ENCODE data around the gene VGLL2. TPM values are rescaled to one million over a fixed set of nuclear protein-coding genes. Genes with fewer than 3 reads are reported as not detected.

The VGLL2 gene
- total RNA-seq, 1 experiment from 2014 or later, result not detected

DNA sequence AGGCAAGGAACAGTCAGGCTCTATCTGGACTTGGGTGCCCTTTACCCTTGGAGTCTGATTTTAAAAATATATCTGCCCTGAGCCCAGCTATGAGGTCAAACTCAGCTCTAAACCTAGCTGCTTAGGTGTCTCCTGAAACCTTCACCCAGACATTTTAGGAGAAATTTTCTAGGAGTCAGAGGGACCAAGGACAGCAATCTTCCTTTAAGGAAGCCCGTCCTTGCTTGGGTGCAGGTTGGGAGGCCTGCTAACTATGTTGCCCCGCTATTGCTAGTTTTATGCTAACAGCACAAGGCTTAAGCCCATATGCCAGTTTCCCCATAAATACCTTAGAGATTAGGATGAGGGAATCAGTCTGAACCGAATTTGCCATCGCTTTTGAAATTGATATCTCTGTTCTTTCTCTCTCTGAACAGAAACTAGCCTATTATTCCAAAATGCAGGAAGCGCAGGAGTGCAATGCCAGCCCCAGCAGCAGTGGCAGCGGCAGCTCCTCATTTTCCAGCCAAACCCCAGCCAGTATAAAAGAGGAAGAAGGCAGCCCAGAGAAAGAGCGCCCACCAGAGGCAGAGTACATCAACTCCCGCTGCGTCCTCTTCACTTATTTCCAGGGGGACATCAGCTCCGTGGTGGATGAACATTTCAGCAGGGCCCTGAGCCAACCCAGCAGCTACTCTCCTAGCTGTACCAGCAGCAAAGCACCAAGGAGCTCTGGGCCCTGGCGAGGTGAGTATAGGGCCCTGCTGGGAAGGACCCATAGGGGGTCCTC is 2.6 kb downstream of the VGLL2 start:
- in situ Hi-C loops (cut with HindIII; ENCODE audit: low sequenced_read_pairs), result no loop called here
- no peak for DNase-seq (ENCODE audit: low spot score)

DNA sequence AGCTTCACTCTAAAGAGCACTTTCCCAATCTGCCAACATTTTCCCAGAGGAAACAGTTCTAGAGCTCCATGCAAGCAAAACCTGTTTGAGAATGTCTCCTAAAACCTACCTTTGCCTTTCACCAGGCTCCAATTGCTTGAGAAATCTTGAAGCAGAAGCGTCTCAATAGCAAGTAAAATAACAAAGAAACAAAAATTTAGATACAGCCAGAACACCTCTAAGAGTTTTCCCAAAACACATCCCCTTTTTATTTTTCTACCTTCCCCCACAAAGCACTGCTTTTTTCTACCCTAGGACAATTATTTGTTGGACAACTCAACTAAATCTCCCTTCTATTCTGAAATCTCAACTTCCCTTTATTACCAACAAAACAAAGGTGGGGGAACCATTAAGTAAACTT is 3.6 kb downstream of the VGLL2 start:
- DNase-seq (ENCODE audit: low spot score), result no peak
- in situ Hi-C loops (cut with HindIII; ENCODE audit: low sequenced_read_pairs), result no loop called here

DNA sequence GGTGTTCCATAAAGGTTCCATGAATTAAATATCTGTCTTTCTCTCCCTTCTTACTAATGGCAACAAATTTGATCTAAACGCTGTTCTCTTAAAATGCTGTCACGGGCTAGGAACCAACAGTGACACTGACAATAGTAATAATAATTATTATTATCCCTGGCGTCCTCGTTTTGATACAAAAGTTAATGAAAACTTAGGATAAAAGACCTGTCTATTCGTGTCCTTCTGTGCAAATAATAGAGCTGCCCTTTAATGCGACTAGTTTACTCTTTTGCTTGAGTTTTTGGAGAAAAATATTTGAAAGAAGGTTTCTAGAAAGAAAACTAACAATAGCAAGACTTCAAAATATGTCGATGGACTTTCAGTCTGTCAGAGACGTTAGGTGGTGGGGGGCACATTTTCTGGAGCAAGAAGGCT is 4.3 kb downstream of the VGLL2 start:
- in situ Hi-C loops (cut with HindIII; ENCODE audit: low sequenced_read_pairs), result no loop called here
- no peak for DNase-seq (ENCODE audit: low spot score)

DNA sequence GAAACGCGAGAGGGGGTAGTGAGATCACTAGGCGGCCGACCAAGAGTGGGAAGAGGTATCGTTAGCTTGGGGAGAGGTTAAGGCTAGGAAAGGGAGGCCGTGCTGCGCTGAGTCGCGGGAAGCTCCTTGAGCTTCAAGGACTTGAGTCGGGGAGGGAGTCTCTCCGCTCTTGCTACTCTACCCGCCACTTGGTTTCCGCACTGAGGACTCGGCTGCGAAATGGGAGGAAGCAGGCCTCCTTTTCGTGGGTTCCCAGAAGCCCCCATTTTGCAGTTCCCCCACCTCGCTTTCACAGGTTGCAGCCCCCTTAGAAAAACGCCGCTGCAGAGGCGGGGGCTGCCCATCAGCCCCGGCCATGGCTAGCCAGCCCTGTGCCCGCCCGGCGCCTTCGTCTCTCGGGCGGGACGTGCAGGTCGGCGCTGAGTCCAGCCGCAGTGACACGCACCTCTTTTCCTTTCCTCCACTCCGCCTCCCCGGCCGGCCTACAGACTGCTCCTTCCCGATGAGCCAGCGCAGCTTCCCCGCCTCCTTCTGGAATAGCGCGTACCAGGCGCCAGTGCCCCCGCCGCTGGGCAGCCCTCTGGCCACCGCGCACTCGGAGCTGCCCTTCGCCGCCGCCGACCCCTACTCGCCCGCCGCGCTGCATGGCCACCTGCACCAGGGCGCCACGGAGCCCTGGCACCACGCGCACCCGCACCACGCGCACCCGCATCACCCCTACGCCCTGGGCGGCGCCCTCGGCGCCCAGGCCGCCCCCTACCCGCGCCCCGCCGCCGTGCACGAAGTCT is 4.9 kb downstream of the VGLL2 start:
- in situ Hi-C loops (cut with HindIII; ENCODE audit: low sequenced_read_pairs), result no loop called here
- DNase-seq (ENCODE audit: low spot score), result no peak

DNA sequence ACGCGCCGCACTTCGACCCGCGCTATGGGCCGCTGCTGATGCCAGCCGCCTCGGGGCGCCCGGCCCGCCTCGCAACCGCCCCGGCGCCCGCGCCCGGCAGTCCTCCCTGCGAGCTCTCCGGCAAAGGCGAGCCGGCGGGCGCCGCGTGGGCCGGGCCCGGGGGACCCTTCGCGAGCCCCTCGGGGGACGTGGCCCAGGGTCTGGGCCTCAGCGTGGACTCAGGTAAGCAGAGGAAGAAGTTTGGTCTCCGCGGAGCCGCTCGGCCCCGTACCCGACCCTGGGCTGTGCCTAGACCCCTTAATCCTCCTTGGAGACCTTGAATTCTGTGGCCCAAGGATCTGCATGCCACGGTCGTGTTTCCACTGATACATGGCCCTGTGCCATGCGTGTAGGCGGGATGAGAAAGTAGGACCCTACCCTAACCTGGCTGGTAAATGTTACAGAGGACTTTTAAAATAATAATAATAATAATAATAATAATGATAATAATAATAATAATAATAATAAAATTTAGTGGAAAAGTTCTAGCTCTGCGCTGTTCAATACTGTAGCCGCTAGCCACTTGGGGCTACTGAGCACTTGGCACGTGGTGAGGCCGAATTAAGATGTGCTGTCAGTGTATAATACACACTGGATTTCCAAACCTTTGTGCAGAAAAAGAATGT is 5.6 kb downstream of the VGLL2 start:
- in situ Hi-C loops (cut with HindIII; ENCODE audit: low sequenced_read_pairs), result no loop called here
- no peak for DNase-seq (ENCODE audit: low spot score)

DNA sequence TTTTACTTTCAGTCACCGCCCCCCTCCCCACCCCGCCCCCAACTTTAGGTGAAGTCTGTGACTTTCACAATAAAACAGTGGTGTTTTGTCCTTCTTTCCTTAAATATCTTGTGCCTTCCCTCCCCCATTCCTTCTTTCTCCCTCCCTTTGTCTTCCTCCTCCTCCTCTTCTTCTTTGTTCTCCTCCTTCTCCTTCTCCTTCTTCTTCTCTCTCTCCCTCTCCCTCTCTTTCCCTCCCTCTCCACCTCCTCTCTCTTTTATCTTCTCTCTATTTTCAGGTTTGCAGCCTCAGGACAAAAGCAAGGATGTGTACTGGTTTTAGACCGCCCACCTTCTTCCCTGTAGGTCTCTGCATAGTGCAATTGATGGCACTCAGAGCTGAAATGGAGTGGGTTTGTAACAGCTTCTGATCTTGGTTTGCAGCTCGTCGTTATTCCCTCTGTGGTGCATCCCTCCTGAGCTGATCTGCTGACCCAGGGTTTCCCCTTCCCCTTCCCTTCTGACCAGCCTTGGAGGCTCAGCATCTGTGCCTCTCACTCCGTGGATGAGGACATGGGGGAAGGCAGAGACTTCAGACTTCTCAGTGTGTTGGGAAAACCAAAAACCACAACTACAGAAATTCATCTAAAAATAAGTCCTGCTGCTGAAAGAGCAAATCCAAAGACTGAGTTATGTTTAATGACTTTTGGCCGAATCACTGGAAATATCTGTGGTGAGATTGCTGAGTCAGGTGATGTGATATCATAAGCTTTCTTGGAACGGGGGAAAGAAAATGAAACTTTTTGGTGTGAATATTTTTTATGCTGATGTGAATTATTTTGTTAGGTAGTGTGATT is 6.9 kb downstream of the VGLL2 start:
- DNase-seq (ENCODE audit: low spot score), result no peak
- in situ Hi-C loops (cut with HindIII; ENCODE audit: low sequenced_read_pairs), result no loop called here

DNA sequence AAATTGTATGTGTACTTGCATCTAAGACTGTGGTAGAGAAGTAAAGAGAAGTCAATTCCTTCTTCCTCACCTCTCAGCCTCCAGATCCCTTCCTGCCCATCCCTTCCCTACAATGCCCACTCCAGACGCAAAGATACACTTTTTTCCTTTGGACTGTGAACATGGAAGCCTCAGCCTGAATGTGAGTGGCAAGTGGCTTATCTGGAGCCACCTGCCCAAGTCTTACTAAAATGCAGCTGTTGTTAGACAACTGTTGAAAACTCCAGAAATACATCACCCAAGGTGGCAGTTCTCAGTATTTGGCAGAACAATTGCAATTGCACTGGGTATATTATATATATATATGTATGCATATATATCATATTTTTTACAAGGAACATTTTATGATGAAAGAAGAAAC is 7.5 kb downstream of the VGLL2 start:
- DNase-seq (ENCODE audit: low spot score), result no peak
- in situ Hi-C loops (cut with HindIII; ENCODE audit: low sequenced_read_pairs), result no loop called here

DNA sequence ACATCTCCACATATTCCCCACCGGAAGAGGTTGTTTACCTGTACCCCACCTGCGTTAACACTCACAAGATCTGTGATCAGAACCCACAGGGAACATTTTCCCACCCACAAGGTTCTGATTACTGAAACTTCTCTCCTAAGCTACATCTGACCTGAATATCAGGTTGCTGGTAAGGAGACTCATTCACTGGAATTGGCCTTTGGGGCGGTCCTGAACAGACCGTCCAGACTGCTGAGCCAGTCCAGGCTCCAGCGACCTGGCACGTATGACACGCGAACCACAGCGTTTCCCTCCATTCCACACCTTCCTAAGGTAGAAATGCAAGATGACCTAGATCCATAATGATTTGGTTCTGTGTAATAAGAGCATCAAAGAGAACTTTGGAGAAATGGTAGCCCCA is 9.8 kb downstream of the VGLL2 start:
- DNase-seq (ENCODE audit: low spot score), result no peak
- in situ Hi-C loops (cut with HindIII; ENCODE audit: low sequenced_read_pairs), result no loop called here

DNA sequence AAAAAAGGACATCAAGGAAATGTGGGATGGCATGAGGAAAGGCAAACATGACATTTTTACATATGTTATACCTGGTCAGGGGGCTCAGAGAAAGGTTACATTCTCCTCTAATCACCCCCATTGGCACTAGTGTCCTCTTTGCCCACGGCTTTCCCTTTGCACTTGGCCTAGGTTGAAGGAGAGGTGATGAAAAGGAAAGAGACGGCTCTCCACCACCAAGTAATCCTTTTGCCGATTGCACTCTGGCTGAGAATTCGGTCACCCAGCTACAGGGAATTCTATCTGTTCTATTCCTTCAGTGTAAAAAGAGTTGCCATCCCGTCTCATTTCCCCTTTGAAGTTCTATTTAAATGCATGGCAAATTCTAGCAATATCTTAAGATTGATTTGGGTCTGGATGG is 10.4 kb downstream of the VGLL2 start:
- in situ Hi-C loops (cut with HindIII; ENCODE audit: low sequenced_read_pairs), result no loop called here
- DNase-seq (ENCODE audit: low spot score), result no peak

DNA sequence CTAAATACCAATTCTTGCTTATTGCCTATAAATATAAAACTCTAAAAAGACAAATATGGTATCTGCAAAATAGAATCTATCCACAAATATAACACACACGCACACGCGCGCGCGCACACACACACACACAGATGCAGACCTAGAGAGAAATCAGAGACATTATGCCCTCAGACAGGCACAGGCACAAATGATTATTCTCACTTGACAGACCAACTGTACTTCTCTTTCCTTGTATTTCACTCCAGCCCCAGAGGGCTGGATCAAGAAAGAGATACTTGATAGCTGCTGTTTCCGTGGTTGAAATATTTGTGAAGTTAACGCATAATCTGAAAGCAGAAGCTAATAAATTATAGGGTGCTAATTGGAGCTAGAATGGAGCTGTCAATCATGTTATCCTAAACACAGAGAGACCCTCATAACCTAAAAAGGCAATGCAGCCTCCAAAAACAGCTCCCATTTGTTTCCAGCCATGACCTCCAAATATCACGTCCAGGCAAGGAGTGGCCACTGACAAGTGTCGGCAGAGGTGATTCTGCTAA is 11.5 kb downstream of the VGLL2 start:
- DNase-seq (ENCODE audit: low spot score), result no peak
- in situ Hi-C loops (cut with HindIII; ENCODE audit: low sequenced_read_pairs), result no loop called here

DNA sequence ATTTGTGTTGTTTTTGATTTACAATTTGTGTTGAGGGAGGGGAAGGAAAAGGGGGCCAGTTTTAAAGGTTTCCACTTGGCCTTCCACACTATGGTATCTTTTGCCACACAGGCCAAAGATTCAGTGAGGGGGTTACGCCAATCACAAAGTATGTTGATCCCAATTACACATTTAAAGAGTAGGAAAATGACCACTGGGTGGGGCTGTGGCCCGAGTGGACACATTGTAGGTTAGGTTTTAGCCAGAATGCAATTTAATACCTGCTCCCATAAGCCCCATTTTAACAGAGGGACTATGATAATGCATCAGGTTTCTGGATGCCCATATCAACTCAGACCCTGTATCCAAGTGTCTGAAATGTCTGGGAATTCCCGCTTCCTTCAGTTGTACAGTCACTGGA is 15.6 kb downstream of the VGLL2 start:
- DNase-seq (ENCODE audit: low spot score), result no peak
- in situ Hi-C loops (cut with HindIII; ENCODE audit: low sequenced_read_pairs), result no loop called here

DNA sequence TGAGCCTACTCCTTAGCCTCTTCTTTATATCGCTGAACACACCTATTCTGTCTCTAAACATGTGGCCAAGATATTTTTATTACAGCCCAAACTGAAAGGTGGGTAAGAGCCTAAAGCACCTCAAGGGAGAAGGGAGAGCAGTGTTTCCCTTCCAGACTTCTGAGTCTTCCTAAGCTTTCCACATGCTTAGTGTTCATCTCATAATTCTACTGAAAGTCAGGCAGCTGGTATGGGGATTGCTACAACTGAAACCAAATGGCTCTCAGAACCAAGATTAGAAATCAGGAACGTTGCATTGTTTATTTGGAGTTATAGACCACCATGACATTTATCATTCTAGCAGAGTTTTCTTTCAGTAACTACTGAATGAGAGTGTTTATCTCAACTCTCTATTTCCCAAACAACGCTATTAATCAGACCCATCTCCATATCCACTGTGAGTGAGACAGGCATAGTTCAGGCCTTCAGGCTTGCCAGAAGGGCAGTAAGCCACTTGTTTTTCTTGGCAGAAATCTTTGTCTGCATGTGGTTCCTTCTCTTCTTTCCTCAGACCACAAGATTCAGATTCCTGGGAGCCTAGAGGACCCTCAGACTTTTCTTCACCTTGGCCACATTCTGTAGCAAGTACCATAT is 22.8 kb downstream of the VGLL2 start:
- in situ Hi-C loops (cut with HindIII; ENCODE audit: low sequenced_read_pairs), result no loop called here
- no peak for DNase-seq (ENCODE audit: low spot score)

DNA sequence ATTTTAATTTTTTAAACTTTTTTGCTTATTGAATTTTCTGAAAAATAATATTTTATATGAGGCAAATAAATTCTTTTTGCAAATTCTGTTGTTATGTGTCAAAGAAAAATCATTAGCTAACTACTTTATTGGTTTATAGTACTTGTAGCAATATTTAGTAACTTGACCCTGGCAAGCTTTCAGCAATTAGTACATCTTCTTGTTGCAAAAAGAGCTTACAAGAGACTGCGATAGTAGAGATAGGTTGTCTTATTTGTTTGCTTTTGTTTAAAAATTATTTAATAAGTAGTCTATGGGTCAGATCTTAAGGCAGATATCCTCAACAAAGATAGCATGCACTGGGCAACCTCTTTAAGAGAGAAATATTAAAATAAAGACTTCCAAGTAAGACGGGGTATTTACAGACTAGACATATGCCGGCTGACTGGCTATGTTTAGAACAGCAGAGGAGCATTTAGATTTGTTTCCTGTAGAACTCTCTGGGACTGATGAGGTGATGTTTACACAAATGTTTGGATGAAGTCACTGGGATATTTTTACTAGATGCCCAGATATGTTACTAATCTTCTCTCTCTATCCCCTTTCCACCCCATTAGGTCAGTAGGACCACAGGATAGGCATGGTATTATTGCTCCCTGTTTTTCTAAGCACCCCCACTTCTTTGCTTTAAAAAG is 25.0 kb downstream of the VGLL2 start:
- in situ Hi-C loops (cut with HindIII; ENCODE audit: low sequenced_read_pairs), result no loop called here
- no peak for DNase-seq (ENCODE audit: low spot score)

DNA sequence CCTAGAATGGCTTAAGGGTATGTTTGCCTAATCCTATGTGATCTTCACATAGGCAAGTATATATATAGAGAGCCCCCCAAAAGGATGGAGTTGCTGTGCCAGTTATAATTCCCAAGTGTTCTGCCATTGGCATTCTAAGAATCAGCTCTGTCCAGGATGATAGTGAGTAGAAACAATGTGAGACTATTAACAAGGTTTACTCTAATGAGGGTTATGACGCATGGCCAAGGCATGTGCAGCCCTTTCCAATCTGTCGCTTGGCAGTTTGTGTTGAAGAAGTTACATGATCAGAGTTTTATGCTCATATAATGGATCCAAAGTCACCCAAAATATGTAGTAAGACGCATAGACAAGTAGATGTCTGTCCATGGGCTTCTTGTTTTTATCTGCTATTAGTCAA is 33.6 kb downstream of the VGLL2 start:
- DNase-seq (ENCODE audit: low spot score), result no peak
- in situ Hi-C loops (cut with HindIII; ENCODE audit: low sequenced_read_pairs), result no loop called here

DNA sequence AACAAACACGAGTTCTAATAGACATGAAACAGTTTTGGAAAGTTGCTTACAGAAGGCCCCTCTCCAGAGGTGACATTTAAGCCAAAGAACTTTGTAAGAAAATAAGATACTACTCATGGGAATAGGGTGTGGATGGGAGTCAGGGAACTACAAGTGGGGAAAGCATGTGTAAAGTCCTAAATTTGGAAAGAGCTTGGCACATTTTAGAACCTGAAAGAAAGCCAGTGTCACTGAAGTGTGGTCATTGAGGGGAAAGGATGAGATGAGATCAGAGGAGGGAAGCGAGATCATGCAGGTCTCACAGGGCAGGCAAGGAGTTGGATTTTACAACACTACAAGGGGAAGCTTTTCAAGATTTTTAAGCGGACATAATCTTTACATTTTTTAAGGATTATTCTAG is 38.0 kb downstream of the VGLL2 start:
- in situ Hi-C loops (cut with HindIII; ENCODE audit: low sequenced_read_pairs), result no loop called here
- no peak for DNase-seq (ENCODE audit: low spot score)

DNA sequence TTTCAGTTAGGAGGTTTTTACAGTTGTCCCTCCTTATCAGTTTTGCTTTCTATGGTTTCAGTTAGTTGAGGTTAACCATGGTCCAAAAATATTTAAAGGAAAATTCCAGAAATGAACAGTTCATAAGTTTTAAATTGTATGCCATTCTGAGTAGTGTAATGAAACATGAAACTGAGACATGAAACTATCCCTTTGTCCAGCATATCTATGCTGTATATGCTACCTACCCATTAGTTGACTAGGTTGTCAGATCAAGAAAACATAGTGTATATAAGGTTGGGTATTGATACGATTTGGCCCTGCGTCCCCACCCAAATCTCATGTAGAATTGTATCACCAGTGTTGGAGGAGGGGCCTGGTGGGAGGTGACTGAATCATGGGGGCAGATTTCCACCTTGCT is 39.1 kb downstream of the VGLL2 start:
- no peak for DNase-seq (ENCODE audit: low spot score)
- in situ Hi-C loops (cut with HindIII; ENCODE audit: low sequenced_read_pairs), result no loop called here

DNA sequence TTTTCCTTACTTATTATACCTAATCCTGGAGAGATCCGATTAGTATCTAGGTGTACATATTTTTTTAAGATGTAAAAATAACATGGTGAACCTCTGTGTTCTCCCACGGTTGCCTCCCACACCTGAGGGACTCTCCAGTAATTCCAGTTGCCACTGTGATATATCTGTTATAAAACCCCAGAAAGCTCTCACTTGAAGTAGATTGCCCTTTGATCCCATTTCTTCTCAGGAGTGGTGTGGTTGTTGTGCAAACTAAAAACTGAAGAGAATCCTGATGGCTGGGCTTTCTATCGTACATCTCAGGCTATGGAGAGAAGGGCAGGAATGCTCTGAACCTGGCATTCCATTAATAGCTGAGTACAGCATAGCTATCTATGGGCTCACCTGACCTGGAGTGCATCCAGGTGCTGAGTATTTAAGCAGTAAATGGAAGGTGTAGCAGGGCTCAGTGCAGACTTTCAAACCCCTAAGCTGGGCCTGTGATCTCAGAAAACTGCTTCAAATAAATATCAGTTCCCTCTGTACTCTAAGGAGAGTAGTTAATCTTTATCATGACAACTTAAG is 41.0 kb downstream of the VGLL2 start:
- in situ Hi-C loops (cut with HindIII; ENCODE audit: low sequenced_read_pairs), result no loop called here
- DNase-seq (ENCODE audit: low spot score), result no peak

DNA sequence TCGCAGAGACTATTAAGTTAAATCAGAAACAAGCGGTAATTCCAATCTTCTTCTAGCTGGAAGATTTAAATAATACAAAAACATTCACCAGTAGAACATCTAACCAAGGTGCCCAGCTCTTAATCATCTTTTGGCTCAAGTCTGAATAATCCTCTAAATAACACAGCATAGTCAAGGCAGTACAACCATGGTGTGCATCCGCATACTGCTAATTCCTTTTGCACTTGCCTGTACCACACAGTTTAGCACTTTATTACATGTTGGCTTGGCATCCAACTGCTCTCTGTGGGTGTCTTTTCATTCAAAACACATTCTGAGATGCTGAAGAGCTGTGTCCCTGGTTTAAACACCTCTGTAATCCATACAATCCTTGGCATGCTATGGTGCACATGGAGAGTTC is 42.3 kb downstream of the VGLL2 start:
- in situ Hi-C loops (cut with HindIII; ENCODE audit: low sequenced_read_pairs), result no loop called here
- no peak for DNase-seq (ENCODE audit: low spot score)
